Superior temporal gyrus (tissue), 1 donor: ENCODE results near the gene BARHL1.
"Not testable (repeated sequence)": the region's sequence is repeated elsewhere in the genome, so short reads cannot be mapped to it uniquely, and the experiment has no call there.

ENCODE experiments used
- DNase-seq: peaks from one replicate; pipeline ENCODE4 v3.0.0-alpha.2; 2016; ENCODE audit errors: extremely low spot score

BARHL1 gene

GRCh38 chr9:132556235-132556634 is 26.2 kb upstream of the BARHL1 start:
- no peak for DNase-seq

GRCh38 chr9:132556714-132557113 is 25.7 kb upstream of the BARHL1 start:
- DNase-seq: no peak

GRCh38 chr9:132557159-132557558 is 25.2 kb upstream of the BARHL1 start:
- no peak for DNase-seq

GRCh38 chr9:132559711-132560110 is 22.7 kb upstream of the BARHL1 start:
- no peak for DNase-seq

GRCh38 chr9:132560616-132561202 is 21.7 kb upstream of the BARHL1 start:
- DNase-seq: no peak

- DNase-seq: no peak
Observed at GRCh38 chr9:132562306-132562573, 20.2 kb upstream of the BARHL1 start.

- no peak for DNase-seq
Observed at GRCh38 chr9:132564526-132564925, 17.9 kb upstream of the BARHL1 start.

- DNase-seq: not testable (repeated sequence)
Observed at GRCh38 chr9:132568787-132569186, 13.6 kb upstream of the BARHL1 start.

- DNase-seq: no peak
Observed at GRCh38 chr9:132571806-132572600, 10.4 kb upstream of the BARHL1 start.

- DNase-seq: no peak
Observed at GRCh38 chr9:132572921-132573320, 9.5 kb upstream of the BARHL1 start.

GRCh38 chr9:132575005-132575609 is 7.3 kb upstream of the BARHL1 start:
- DNase-seq: peak; percentile 77

- DNase-seq: no peak
Observed at GRCh38 chr9:132575811-132576210, 6.6 kb upstream of the BARHL1 start.

GRCh38 chr9:132577119-132577518 is 5.3 kb upstream of the BARHL1 start:
- DNase-seq: no peak

GRCh38 chr9:132578367-132578932 is 4.0 kb upstream of the BARHL1 start:
- DNase-seq: no peak

GRCh38 chr9:132579427-132579798 is 3.0 kb upstream of the BARHL1 start:
- no peak for DNase-seq

- DNase-seq: no peak
Observed at GRCh38 chr9:132582786-132583583, 579 bp downstream of the BARHL1 start.

GRCh38 chr9:132583584-132584304 is 1.3 kb downstream of the BARHL1 start:
- DNase-seq: no peak

- DNase-seq: no peak
Observed at GRCh38 chr9:132584601-132585560, 2.5 kb downstream of the BARHL1 start.

GRCh38 chr9:132585954-132586829 is 3.8 kb downstream of the BARHL1 start:
- DNase-seq: no peak
